GM12874 (cell line): ENCODE measurements around the gene ATCAY.

Experiments
- CTCF ChIP-seq: IDR thresholded peaks from 2 replicates; pipeline ENCODE4 v1.5.1; 2011; ENCODE audit warnings: low read depth, mild to moderate bottlenecking, control low read depth, low read length, moderate library complexity; ENCODE audit not compliant: insufficient read depth

Gene ATCAY

GRCh38 chr19:3961007-3961406 is 80.5 kb downstream of the ATCAY start:
- no peak for TF ChIP-seq CTCF

- no peak for TF ChIP-seq CTCF
These were observed 83.2 kb downstream of the ATCAY start for GRCh38 chr19:3963458-3964255.

DNA sequence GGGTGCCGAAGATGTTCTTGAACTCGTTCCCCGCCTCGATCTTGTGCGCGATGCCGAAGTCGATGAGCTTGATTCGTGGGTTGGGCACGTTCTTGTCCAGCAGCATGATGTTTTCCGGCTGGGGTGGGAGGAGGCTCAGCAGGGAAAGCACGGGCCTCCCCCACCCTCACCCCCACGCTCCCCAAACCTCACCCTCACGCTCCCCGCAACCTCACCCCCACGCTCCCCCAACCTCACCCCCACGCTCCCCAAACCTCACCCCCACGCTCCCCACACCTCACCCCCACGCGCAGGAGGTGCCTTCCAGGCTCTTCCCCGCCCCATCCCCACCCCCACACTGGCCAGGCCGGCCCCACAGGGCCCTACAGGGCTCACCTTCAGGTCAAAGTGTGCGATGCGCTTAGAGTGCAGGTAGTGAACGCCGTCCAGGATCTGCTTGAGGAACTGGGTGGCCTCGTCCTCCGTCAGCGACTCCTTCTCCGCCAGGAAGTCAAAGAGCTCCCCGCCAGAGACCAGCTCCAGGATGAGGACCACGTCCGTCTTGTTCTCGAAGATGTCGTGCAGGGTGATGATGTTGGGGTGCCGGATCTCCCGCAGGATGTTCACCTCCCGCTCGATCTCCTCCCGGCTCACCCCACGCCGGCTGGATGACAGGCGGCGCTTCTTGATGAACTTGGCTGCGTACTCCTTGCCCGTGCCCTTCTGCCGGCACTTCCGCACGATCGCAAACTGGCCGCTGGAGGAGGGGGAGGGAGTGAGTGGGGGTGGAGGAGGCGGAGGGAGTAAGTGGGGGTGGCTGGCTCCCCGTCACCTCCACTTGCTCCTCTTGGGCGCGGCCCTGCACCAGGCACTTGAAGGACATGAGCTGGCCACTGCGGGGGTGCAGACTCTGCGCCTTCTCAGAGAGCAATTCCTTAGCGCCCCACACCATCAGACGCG is 84.0 kb downstream of the ATCAY start:
- no peak for TF ChIP-seq CTCF

- no peak for TF ChIP-seq CTCF
These were observed 85.8 kb downstream of the ATCAY start for GRCh38 chr19:3966051-3967017.

GRCh38 chr19:3968556-3969434 is 88.3 kb downstream of the ATCAY start:
- TF ChIP-seq CTCF: no peak

DNA sequence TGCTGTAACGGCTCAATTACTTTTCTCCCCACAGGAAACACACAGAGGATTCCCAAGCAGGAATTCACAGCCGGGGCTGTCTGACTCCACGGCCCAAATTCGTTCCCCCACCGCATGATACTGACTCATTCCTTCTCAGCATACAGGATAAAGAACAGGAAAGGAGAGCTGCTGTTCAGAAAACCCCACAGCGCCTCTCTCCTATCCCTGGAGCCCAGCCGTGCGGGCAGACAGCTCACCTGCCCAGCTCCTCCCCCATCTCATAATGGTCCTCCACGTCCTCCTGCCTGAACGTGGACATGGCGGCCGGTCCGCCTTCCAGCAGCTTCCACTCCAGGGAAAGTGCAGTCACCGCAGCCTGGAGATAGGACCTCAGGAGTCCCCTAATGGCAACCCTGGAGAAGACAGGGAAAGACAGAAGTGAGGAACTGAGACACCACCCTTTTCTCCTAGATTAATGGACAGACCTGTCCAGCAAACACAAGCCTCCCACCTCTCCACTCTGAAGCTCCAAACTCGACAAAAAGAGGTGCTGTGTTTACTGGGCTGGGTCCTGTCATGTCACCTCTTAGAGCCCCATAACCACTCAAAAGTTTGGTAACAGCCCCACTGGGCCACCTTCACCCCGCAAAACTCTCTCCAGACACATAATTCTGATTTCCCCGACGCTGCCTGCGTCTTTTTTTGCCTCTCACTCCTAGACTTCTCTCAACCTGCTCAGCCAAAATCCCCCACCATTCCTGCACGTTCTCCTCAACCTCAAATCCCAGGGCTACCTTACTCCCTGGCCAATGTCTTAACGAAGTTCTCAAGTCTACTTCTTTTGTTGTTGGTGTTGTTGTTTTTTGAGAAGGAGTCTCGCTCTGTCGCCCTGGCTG is 89.2 kb downstream of the ATCAY start:
- TF ChIP-seq CTCF: no peak
